A549 treated with Hydrocortisone at 1 μM for 4 hours (cell line): Measurements from ENCODE around the gene RGPD8. TPM values are rescaled to one million over a fixed set of nuclear protein-coding genes. Genes with fewer than 3 reads are reported as not detected.

Experiments
- total RNA-seq: library from RNA; stranded (reverse); fragments of 200-300 nt; extraction: Qiagen RNA extraction; gene quantifications from 5 replicates; pipeline ENCODE4 v1.2.3, GENCODE V29; 2022

Gene RGPD8
- total RNA-seq: 2.3 to 4.7 TPM (median 2.9 TPM) in 5 replicates

DNA sequence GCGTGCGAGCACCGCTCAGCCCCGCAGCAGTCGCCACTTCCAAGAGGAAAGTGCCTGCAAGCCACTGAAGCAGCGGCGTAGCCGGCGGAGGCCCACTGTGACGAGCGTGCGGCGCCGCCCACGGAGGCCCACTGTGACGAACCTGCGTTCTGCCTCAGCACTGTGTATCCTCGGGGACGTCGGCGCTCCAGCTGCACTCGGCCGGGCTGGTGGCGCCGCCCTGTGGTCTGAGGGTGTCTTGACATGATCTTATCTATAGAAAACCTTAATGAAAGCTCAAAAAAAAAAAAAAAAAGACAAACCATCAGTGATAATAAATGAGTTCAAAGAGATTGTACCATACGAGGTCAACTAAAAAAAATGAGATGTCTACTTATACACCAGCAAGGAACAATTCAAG is at the start of gene RGPD8:
TSS of gene RGPD8 (minus strand) at position 166 of the 400 bp plus-strand sequence. CDS start 192 bp downstream, outside the sequence.

DNA sequence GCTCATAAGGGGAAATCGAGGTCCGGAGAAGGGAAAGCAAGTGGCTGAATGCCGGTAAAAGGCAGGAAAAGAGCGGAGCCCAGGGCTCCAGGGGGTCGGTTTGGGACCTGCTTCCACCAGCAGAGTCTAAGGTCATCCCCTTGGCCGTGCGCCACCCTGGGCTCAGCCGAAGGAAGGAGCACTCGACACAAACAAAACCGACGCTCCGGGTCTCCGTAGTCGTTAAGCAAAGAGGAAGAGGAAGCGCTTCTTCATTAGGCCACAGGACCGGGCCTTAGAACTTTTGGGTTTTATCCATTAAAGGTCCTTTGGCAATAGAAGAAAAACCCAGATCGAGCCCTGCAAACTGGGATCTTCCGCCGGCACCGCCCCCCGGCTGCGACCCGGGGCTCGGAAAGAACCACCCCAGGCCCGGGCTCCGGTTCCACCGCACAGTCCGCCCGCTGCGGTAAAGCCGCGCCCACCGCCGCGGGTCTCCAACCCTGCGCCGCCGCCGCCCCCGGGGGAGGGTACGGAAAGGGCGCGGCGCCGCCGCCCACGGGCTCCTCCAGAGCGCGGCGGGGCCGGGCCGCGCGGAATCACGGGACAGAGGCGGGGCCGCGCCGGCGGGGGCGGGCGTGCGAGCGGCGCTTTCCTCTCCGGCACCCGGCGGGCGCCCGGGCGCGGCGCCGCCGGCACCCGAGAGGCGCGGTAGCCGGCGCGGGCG is 48.2 kb upstream of the RGPD8 start, which contains the start of gene TTL:
TSS of gene TTL (plus strand) at position 629 of the 706 bp plus-strand sequence. CDS start 189 bp downstream, outside the sequence.

Other genes starting within 250 kb of the RGPD8 start
- 12.0 to 14.7 TPM (median 13.4 TPM) in 5 replicates for gene ZC3H8, start 178.6 kb downstream of the RGPD8 start, total RNA-seq
- 0.29 to 0.69 TPM (median 0.31 TPM) in 5 replicates for gene ZC3H6, start 158.0 kb downstream of the RGPD8 start, total RNA-seq
- gene TTL, start 48.5 kb upstream of the RGPD8 start, total RNA-seq: 34.7 to 41.0 TPM (median 37.8 TPM) in 5 replicates
- gene POLR1B, start 108.8 kb upstream of the RGPD8 start, total RNA-seq: 22.0 to 31.3 TPM (median 22.6 TPM) in 5 replicates
- 57.5 to 65.1 TPM (median 59.7 TPM) in 5 replicates for gene CHCHD5, start 151.0 kb upstream of the RGPD8 start, total RNA-seq
- 135 to 183 TPM (median 150 TPM) in 5 replicates for gene SLC20A1, start 212.3 kb upstream of the RGPD8 start, total RNA-seq